H9 (cell line): Measurements from ENCODE around the gene CCSER1. TPM values are rescaled to one million over a fixed set of nuclear protein-coding genes. Genes with fewer than 3 reads are reported as not detected.

Source experiments
- DNase-seq: peaks from one replicate; pipeline ENCODE4 v3.0.0-alpha.2; 2017
- H2AFZ ChIP-seq: one replicate; pipeline ENCODE4 v1.6.1; 2013; ENCODE audit warnings: mild to moderate bottlenecking, low read length, control low read depth, moderate library complexity
- H2AK5ac ChIP-seq: 2 replicates; pipeline ENCODE4 v1.6.1; 2013; ENCODE audit warnings: low read length, control low read depth, mixed read lengths; ENCODE audit not compliant: insufficient read length
- H2BK120ac ChIP-seq: one replicate; pipeline ENCODE4 v1.6.1; 2013; ENCODE audit warnings: low read depth, mild to moderate bottlenecking, low read length, control low read depth, inconsistent platforms; ENCODE audit not compliant: poor library complexity, severe bottlenecking
- H2BK12ac ChIP-seq: 2 replicates; pipeline ENCODE4 v1.6.1; 2013; ENCODE audit warnings: low read length, control low read depth, mixed read lengths, low read depth; ENCODE audit not compliant: insufficient read length
- H2BK15ac ChIP-seq: 2 replicates; pipeline ENCODE4 v1.6.1; 2013; ENCODE audit warnings: low read depth, low read length, control low read depth
- H2BK20ac ChIP-seq: one replicate; pipeline ENCODE4 v1.6.1; 2013; ENCODE audit warnings: low read depth, mild to moderate bottlenecking, low read length, control low read depth, inconsistent platforms; ENCODE audit not compliant: poor library complexity, severe bottlenecking
- H2BK5ac ChIP-seq: 2 replicates; pipeline ENCODE4 v1.6.1; 2013; ENCODE audit warnings: low read length, control low read depth, mixed read lengths; ENCODE audit not compliant: insufficient read length
- H3K14ac ChIP-seq: 2 replicates; pipeline ENCODE4 v1.6.1; 2013; ENCODE audit warnings: low read length, control low read depth; ENCODE audit not compliant: insufficient read depth
- H3K18ac ChIP-seq: 2 replicates; pipeline ENCODE4 v1.6.1; 2013; ENCODE audit warnings: low read depth, mild to moderate bottlenecking, mixed read lengths, low read length, control low read depth; ENCODE audit not compliant: insufficient read length
- H3K23ac ChIP-seq: 2 replicates; pipeline ENCODE4 v1.6.1; 2013; ENCODE audit warnings: low read length, control low read depth, mixed read lengths, low read depth; ENCODE audit not compliant: insufficient read length
- H3K23me2 ChIP-seq: 2 replicates; pipeline ENCODE4 v1.6.1; 2013; ENCODE audit warnings: low read depth, mild to moderate bottlenecking, mixed read lengths, low read length, control low read depth; ENCODE audit not compliant: insufficient read length, poor library complexity, severe bottlenecking
- H3K27ac ChIP-seq: 2 replicates; pipeline ENCODE4 v1.5.1; 2013; ENCODE audit warnings: low read length, control low read depth, mixed read lengths, low read depth; ENCODE audit not compliant: insufficient read length
- H3K27me3 ChIP-seq: 2 replicates; pipeline ENCODE4 v1.6.1; 2013; ENCODE audit warnings: low read length, control low read depth, inconsistent platforms; ENCODE audit not compliant: insufficient read depth
- H3K4ac ChIP-seq: 2 replicates; pipeline ENCODE4 v1.6.1; 2013; ENCODE audit warnings: low read depth, mild to moderate bottlenecking, control low read depth, inconsistent platforms, low read length, moderate library complexity
- H3K4me1 ChIP-seq: 2 replicates; pipeline ENCODE4 v1.6.1; 2013; ENCODE audit warnings: low read length, control low read depth, inconsistent platforms; ENCODE audit not compliant: insufficient read depth
- H3K4me2 ChIP-seq: 2 replicates; pipeline ENCODE4 v1.6.1; 2013; ENCODE audit warnings: low read length, control low read depth, mixed read lengths; ENCODE audit not compliant: insufficient read length, insufficient read depth
- H3K56ac ChIP-seq: 2 replicates; pipeline ENCODE4 v1.6.1; 2013; ENCODE audit warnings: low read depth, mild to moderate bottlenecking, mixed read lengths, low read length, control low read depth; ENCODE audit not compliant: insufficient read length
- H3K79me1 ChIP-seq: 2 replicates; pipeline ENCODE4 v1.6.1; 2013; ENCODE audit warnings: low read depth, mild to moderate bottlenecking, moderate library complexity, low read length, control low read depth, inconsistent platforms; ENCODE audit not compliant: insufficient read depth, poor library complexity, severe bottlenecking
- H3K79me2 ChIP-seq: 2 replicates; pipeline ENCODE4 v1.6.1; 2013; ENCODE audit warnings: low read length, control low read depth, inconsistent platforms; ENCODE audit not compliant: insufficient read depth
- H3K9ac ChIP-seq: 2 replicates; pipeline ENCODE4 v1.6.1; 2013; ENCODE audit warnings: low read length, control low read depth, mixed read lengths; ENCODE audit not compliant: insufficient read length; ENCODE audit errors: extremely low read depth
- H3K9me3 ChIP-seq: one replicate; pipeline ENCODE4 v1.6.1; 2013; ENCODE audit warnings: low read depth, low read length, inconsistent platforms; ENCODE audit not compliant: control insufficient read depth
- H3T11ph ChIP-seq: one replicate; pipeline ENCODE4 v1.6.1; 2013; ENCODE audit warnings: mild to moderate bottlenecking, low read length, control low read depth, inconsistent platforms
- H4K20me1 ChIP-seq: one replicate; pipeline ENCODE4 v1.6.1; 2013; ENCODE audit not compliant: control insufficient read depth, insufficient read length, insufficient read depth
- H4K5ac ChIP-seq: 2 replicates; pipeline ENCODE4 v1.6.1; 2013; ENCODE audit warnings: low read depth, mild to moderate bottlenecking, mixed read lengths, low read length, control low read depth; ENCODE audit not compliant: insufficient read length
- H4K8ac ChIP-seq: replicated peaks from 2 replicates; pipeline ENCODE4 v1.6.1; 2013; ENCODE audit warnings: low read length, control low read depth, mixed read lengths, low read depth; ENCODE audit not compliant: insufficient read length
- H4K91ac ChIP-seq: 2 replicates; pipeline ENCODE4 v1.6.1; 2013; ENCODE audit warnings: low read depth, mild to moderate bottlenecking, moderate library complexity, mixed read lengths, low read length, control low read depth; ENCODE audit not compliant: insufficient read length
- H3K27ac Mint-ChIP-seq, 3 experiments: 2 replicates in 2 of 3; 3 replicates in 1 of 3; pipeline ENCODE4 v1.8.0; 2020 to 2021; ENCODE audit warnings: mixed read lengths in 3 of 3, mild to moderate bottlenecking in 1 of 3, moderate library complexity in 1 of 3
- H3K27me3 Mint-ChIP-seq: 2 replicates; pipeline ENCODE4 v1.8.0; 2021; ENCODE audit warnings: low read depth, mild to moderate bottlenecking, moderate library complexity, mixed read lengths
- H3K36me3 Mint-ChIP-seq, 3 experiments: 2 replicates in 2 of 3; 3 replicates in 1 of 3; pipeline ENCODE4 v1.8.0; 2020 to 2021; ENCODE audit warnings: low read depth in 3 of 3, mixed read lengths in 3 of 3; ENCODE audit not compliant: insufficient read depth in 1 of 3
- H3K4me1 Mint-ChIP-seq, 2 experiments: 2 replicates each; pipeline ENCODE4 v1.8.0; 2020; ENCODE audit warnings: mixed read lengths in 2 of 2
- H3K4me3 Mint-ChIP-seq, 2 experiments: 2 replicates in 1 of 2; 3 replicates in 1 of 2; pipeline ENCODE4 v1.8.0; 2020 to 2021; ENCODE audit warnings: mild to moderate bottlenecking in 2 of 2, mixed read lengths in 2 of 2, moderate library complexity in 1 of 2
- H3K9me3 Mint-ChIP-seq, 2 experiments: 2 replicates in 1 of 2; 3 replicates in 1 of 2; pipeline ENCODE4 v1.8.0; 2020; ENCODE audit warnings: mild to moderate bottlenecking in 2 of 2, mixed read lengths in 2 of 2, moderate library complexity in 1 of 2
- total RNA-seq: library from RNA; stranded (reverse); gene quantifications from 2 replicates; pipeline ENCODE4 v1.2.1, GENCODE V29; 2021
- TF ChIP-seq, protein P1 (sequence below): fragments of 200-600 bp; sonication (generic); conservative IDR thresholded peaks from 3 replicates; pipeline ENCODE4 v1.8.0; 2021; ENCODE audit warnings: antibody characterized with exemption, mild to moderate bottlenecking

The CCSER1 gene
- total RNA-seq, 1 experiment from 2014 or later = 0.37 TPM

DNA sequence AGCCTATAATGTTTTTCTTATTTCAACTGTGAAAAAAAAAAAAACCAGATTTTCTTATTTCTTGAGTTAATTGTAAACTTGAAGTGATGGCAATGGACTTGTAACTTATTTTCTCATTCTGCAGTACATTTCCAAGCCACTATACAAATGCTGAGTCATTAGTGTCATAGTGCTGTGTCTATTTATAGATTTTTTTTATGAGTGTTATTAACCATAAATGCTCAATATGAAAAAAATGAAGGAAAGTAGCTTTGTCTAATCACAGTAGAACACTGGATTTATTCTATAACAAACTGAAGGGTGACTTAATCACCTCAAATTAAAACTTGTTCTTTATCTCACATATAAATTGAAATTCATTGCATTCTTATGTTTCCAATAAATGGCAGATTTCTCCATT lies 718.6 kb downstream of the CCSER1 start:
- no peak overlapping the region for H3K4me2 ChIP-seq

More for the DNA sequence above, 718.6 kb downstream of the CCSER1 start:
- Histone ChIP-seq H3T11ph (no peak overlapping the region), H3K56ac (no peak overlapping the region), H3K27me3 (no peaks in the 10 kb centered on the region), H3K14ac (no peak overlapping the region), H3K23me2 (no peaks in the 10 kb centered on the region), H3K18ac (no peak overlapping the region), H2BK20ac (no peak overlapping the region), H2BK5ac (no peak overlapping the region), H2AFZ (no peak overlapping the region), H2AK5ac (no peak overlapping the region), H4K8ac (no peak overlapping the region), H4K5ac (no peak overlapping the region), H4K20me1 (no peaks in the 10 kb centered on the region), H2BK12ac (no peak overlapping the region), H3K9ac (no peak overlapping the region), H4K91ac (no peak overlapping the region), H3K9me3 (no peaks in the 10 kb centered on the region), H2BK15ac (no peak overlapping the region), H2BK120ac (no peak overlapping the region), H3K79me1 (no peaks in the 10 kb centered on the region), H3K79me2 (no peaks in the 10 kb centered on the region), H3K4me1 (no peaks in the 10 kb centered on the region), H3K4ac (no peak overlapping the region), H3K27ac (no peak overlapping the region), H3K23ac (no peak overlapping the region)
- H3K9me3 Mint-ChIP-seq = peaks cover 10 to 11% of the 10 kb centered on the region in 2 experiments
- peaks cover 10 to 13% (median 12%) of the 10 kb centered on the region in 3 experiments; a peak in 6 of 7 replicates for H3K36me3 Mint-ChIP-seq
- no peak for DNase-seq
- TF ChIP-seq, protein P1, sequence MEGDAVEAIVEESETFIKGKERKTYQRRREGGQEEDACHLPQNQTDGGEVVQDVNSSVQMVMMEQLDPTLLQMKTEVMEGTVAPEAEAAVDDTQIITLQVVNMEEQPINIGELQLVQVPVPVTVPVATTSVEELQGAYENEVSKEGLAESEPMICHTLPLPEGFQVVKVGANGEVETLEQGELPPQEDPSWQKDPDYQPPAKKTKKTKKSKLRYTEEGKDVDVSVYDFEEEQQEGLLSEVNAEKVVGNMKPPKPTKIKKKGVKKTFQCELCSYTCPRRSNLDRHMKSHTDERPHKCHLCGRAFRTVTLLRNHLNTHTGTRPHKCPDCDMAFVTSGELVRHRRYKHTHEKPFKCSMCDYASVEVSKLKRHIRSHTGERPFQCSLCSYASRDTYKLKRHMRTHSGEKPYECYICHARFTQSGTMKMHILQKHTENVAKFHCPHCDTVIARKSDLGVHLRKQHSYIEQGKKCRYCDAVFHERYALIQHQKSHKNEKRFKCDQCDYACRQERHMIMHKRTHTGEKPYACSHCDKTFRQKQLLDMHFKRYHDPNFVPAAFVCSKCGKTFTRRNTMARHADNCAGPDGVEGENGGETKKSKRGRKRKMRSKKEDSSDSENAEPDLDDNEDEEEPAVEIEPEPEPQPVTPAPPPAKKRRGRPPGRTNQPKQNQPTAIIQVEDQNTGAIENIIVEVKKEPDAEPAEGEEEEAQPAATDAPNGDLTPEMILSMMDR = no peak
- H3K27me3 Mint-ChIP-seq = no peaks in the 10 kb centered on the region
- no peak overlapping the region for H3K4me3 Mint-ChIP-seq
- no peak overlapping the region for H3K27ac Mint-ChIP-seq
- H3K4me1 Mint-ChIP-seq = peaks cover 3 to 11% of the 10 kb centered on the region in 2 experiments; a peak in 2 of 4 replicates
